Esophagus (tissue), 2 donors: ENCODE measurements around the gene COL13A1. TPM values are rescaled to one million over a fixed set of nuclear protein-coding genes. Genes with fewer than 3 reads are reported as not detected.

Experiments used
- H3K27ac ChIP-seq, 2 donors: one replicate each; pipeline ENCODE4 v1.5.1; 2013; ENCODE audit warnings: low read depth in 2 of 2, mild to moderate bottlenecking in 2 of 2, inconsistent platforms in 1 of 2, low read length in 1 of 2, moderate library complexity in 1 of 2
- H3K27me3 ChIP-seq, 2 donors: one replicate each; pipeline ENCODE4 v1.6.1; 2013; ENCODE audit warnings: low read length in 2 of 2, control low read depth in 1 of 2, mild to moderate bottlenecking in 1 of 2; ENCODE audit not compliant: insufficient read depth in 2 of 2, control insufficient read depth in 1 of 2
- H3K36me3 ChIP-seq, 2 donors: one replicate each; pipeline ENCODE4 v1.6.1; 2013; ENCODE audit warnings: low read length in 1 of 2; ENCODE audit not compliant: control insufficient read depth in 2 of 2, insufficient read depth in 2 of 2
- H3K4me1 ChIP-seq, 2 donors: one replicate each; pipeline ENCODE4 v1.6.1; 2013; ENCODE audit warnings: low read length in 1 of 2; ENCODE audit not compliant: control insufficient read depth in 2 of 2, insufficient read depth in 2 of 2
- H3K4me3 ChIP-seq, 2 donors: one replicate each; pipeline ENCODE4 v1.5.1; 2013; ENCODE audit warnings: low read length in 2 of 2, mild to moderate bottlenecking in 2 of 2, low read depth in 1 of 2, moderate library complexity in 1 of 2
- H3K9me3 ChIP-seq, 2 donors: one replicate each; pipeline ENCODE4 v1.6.1; 2013; ENCODE audit warnings: mild to moderate bottlenecking in 2 of 2, low read depth in 1 of 2, low read length in 1 of 2, moderate library complexity in 1 of 2; ENCODE audit not compliant: control insufficient read depth in 2 of 2, insufficient read depth in 1 of 2
- WGBS, 2 donors: extraction: QIAGEN DNeasy Blood & Tissue Kit; methylation state at CpG; one replicate each; pipeline ENCODE4 v1.1.7; 2013; 5-methylcytosine and 5-hydroxymethylcytosine counted together
- polyA plus RNA-seq, 2 donors: library from polyadenylated mRNA; stranded (reverse); fragments of 200-250 nt; gene quantifications; one replicate each; pipeline ENCODE4 v1.2.3, GENCODE V29; 2013
- donor health status: healthy with polysubstance abuse.
- donor health status: Bipolar disorder and iron deficiency.

The COL13A1 gene
- polyA plus RNA-seq, 2 donors: 0.95 to 2.0 TPM

DNA sequence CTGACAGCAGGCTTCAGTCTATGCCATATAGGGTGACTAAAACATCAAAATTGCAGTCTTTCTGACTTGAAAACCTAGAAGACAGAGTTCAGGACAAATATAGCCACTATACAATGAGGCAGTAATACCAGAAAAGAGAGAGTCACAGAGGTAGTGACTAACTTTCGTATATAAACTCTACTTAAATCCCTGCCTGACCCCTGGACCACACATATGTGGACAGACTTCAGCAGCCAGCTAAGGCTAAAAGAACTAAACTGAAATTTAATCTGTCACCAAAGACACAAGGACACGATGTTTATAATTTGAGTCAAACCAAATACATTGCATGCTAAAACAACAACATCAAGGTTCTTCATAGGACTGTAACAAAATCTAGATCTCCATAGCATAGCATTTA lies 186.4 kb downstream of the COL13A1 start:
- no peaks in the 10 kb centered on the region for H3K36me3 ChIP-seq
- no peaks in the 10 kb centered on the region for H3K4me1 ChIP-seq
- no peaks in the 10 kb centered on the region for H3K9me3 ChIP-seq
- no peaks in the 10 kb centered on the region for H3K27me3 ChIP-seq
- 52 to 63% methylated on average over 2 of the region's 2 CpGs for WGBS, 2 donors
- no peak overlapping the region for H3K27ac ChIP-seq
- H3K4me3 ChIP-seq: no peak overlapping the region

DNA sequence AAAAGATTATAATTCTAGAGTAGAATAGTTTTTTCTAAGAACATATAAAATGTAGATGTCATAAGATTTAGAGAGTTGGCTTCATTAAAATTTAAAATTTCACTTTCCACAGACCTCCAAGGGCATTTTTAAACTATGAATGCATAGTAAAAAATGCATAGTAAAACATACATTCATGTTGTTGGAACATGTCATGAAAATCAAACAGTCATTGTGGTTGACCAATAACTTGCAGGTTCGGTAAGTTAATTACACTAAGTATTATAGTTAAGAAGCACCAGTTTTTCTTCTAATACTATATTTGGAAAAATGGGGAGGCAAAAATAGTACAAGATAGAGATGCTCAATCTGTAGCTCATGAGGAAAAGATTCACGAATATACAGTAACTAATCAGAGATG lies 189.4 kb downstream of the COL13A1 start:
- Histone ChIP-seq H3K4me1 (no peaks in the 10 kb centered on the region), H3K9me3 (no peaks in the 10 kb centered on the region), H3K36me3 (no peaks in the 10 kb centered on the region), H3K4me3 (no peak overlapping the region), H3K27me3 (no peaks in the 10 kb centered on the region), H3K27ac (no peak overlapping the region)
- WGBS, 2 donors: 58 to 60% methylated on average over 2 of the region's 2 CpGs

DNA sequence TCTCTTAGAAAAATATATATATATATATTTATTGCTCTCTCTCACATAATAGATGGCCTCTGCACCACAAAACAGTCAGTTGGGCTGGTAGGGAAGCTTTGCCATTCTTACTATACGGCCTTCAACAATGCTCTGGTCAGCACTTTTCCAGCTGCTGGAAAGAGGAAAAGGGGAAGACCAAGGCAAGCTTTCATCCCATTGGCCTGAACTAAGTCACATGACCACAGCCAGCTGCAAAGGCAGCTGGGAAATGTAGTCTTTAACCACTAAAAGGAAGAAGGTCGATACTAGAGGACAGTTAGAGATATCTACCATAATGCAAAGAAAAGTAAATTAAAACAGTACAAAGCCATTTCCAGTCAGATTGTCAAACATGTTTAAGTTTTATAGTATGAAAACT lies 192.6 kb downstream of the COL13A1 start:
- Histone ChIP-seq H3K36me3 (no peaks in the 10 kb centered on the region), H3K27me3 (no peaks in the 10 kb centered on the region), H3K27ac (no peak overlapping the region), H3K4me1 (no peaks in the 10 kb centered on the region), H3K4me3 (no peak overlapping the region), H3K9me3 (no peaks in the 10 kb centered on the region)
- WGBS, 2 donors: 57 to 65% methylated on average over 2 of the region's 2 CpGs

DNA sequence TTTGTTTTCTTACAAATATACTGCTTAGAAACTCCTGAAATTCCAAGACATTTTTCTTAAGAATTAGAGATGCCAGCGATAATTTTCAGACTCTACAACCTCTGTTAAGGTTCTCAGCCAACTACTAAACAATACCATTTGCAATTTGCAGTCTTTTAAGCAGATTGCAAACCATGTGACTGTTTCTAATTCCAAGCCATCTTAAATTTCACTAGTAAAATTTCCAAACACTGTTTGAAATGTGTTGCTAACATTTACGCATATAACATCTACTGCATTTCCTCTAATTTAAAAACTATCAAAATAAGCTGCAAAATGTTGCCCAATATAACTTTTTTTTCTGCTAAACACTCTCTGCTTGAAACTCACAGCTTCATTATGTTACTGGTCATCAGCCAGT lies 194.9 kb downstream of the COL13A1 start:
- Histone ChIP-seq H3K9me3 (no peaks in the 10 kb centered on the region), H3K27me3 (no peaks in the 10 kb centered on the region), H3K4me1 (no peaks in the 10 kb centered on the region), H3K27ac (no peak overlapping the region), H3K4me3 (no peak overlapping the region), H3K36me3 (no peaks in the 10 kb centered on the region)
- 74 to 78% methylated on average over 2 of the region's 2 CpGs for WGBS, 2 donors

DNA sequence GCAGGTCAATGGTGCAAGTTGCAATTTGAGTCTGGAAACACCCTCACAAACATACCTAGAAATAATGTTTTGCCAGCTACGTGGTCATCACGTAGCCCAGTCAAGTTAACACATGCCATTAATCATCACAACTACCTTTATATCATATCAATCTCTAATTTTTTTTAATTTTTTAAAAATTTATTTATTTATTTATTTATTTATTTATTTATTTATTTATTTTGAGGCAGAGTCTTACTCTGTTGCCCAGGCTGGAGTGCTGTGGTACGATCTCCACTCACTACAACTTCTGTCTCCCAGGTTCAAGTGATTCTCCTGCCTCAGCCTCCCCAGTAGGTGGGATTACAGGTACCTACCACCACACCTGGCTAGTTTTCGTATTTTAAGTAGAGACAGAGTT lies 198.6 kb downstream of the COL13A1 start:
- Histone ChIP-seq H3K36me3 (no peaks in the 10 kb centered on the region), H3K4me1 (no peaks in the 10 kb centered on the region), H3K9me3 (no peaks in the 10 kb centered on the region), H3K27me3 (no peaks in the 10 kb centered on the region), H3K4me3 (no peak overlapping the region), H3K27ac (no peak overlapping the region)
- WGBS, 2 donors: 93 to 95% methylated on average over 4 of the region's 4 CpGs

DNA sequence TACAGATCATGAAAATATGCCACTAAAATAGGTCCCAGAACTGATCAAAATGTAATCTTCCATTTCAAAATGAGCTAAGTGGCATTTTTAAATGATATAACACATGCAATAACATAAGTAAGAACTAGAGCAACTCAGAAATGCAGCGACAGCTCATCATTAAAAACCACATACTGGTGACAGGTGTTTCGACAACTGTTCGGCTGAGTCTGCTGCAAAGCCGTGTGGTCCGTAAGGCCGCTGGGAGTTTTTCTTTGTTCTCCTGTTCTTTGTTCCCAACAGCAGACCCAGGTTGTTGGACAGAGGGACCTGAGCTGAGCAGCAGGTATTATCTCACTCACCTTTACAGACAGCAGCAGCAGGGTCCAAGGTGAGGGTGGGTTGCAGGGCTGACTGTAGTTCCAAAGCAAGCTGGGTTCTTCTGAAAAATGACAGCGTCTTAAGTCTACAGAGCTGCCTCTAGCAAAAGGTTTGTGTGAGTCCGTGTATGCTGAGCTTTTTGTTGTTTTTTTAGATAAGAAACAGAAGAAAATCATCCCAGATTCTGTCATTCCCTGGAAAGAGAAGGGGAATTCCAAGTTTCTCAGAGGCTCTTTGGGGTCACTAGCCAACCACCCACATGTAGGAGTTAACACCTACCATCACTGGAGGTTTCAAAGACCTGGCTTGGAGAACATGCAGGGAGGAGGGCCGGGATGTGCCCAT lies 205.6 kb downstream of the COL13A1 start:
- no peaks in the 10 kb centered on the region for H3K4me1 ChIP-seq
- no peaks in the 10 kb centered on the region for H3K9me3 ChIP-seq
- H3K4me3 ChIP-seq: no peak overlapping the region
- 82 to 83% methylated on average over 9 of the region's 9 CpGs for WGBS, 2 donors
- no peaks in the 10 kb centered on the region for H3K27me3 ChIP-seq
- H3K27ac ChIP-seq: no peak overlapping the region
- no peaks in the 10 kb centered on the region for H3K36me3 ChIP-seq

Other genes starting within 250 kb of the COL13A1 start
- gene NEUROG3, start 228.5 kb upstream of the COL13A1 start, polyA plus RNA-seq: not detected
- gene FAM241B, start 171.7 kb upstream of the COL13A1 start, polyA plus RNA-seq: 1 to 10 TPM; 4.3 to 5.2 TPM